Erythroblast (primary cell): Measurements from ENCODE around the gene HIP1.

Experiments used
- GATA1 ChIP-seq: IDR thresholded peaks from 2 replicates; pipeline ENCODE4 v1.6.1; 2011; ENCODE audit warnings: low read depth, mild to moderate bottlenecking, control low read depth, low read length, moderate library complexity
- POLR2A ChIP-seq: IDR thresholded peaks from 2 replicates; pipeline ENCODE4 v1.6.1; 2011; ENCODE audit warnings: mild to moderate bottlenecking, low read length

DNA sequence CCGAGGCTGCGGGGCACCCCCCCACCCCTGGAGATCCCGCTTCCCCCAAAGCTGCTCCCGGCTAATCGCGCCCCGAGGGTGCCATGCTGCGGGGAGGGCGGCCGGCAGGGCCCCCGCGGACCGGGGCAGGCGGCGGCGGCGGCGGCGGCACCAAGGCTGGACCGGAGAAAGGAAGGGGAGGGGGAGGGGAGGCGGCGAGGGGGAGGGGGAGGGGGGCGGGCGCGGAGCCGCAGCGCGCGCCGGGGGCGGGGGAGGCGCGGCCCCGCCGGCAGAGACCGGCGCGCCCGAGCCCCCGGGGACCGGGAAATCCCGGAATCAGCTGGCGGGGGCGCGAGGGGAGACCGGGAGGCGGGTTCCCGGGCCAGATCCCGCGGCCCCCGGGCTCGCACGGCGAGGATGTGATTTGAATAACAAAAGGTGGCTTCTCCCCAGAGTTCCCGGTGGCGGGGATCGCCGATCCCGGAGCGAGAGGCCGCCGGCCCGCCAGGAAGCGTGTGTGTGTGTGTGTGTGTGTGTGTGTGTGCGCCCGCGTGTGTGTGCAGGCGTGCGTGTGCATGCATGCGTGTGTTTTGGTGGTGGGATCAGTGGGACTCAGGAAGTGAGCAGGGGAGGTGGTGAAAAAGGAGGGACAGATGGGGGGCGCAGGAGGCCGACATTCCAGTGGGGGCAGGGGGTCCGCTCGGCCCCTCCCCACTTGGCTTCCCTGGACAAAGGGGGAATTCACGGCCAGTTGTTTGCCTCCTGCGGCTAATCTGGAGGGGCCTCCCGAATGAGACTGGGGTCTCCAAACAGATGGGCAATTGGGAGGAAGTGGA, 99.5 kb downstream of the HIP1 start:
- no peak for TF ChIP-seq POLR2A
- no peak for TF ChIP-seq GATA1
